HAP-1 (cell line): ENCODE results near the gene FGF22.

Experiments
- DNase-seq, 2 experiments: peaks; one replicate each; pipeline ENCODE4 v3.0.0-alpha.2; 2016 to 2020; ENCODE audit warnings: low spot score in 2 of 2
- H3K27me3 ChIP-seq: fragments of 250-450 bp; sonication (Bioruptor Pico); 2 replicates; pipeline ENCODE4 v1.5.1; 2020; ENCODE audit warnings: low read depth, mild to moderate bottlenecking, moderate library complexity
- H3K36me3 ChIP-seq: fragments of 250-450 bp; sonication (Bioruptor Pico); replicated peaks from 2 replicates; pipeline ENCODE4 v1.5.1; 2020; ENCODE audit warnings: mild to moderate bottlenecking
- H3K4me1 ChIP-seq: fragments of 250-450 bp; sonication (Bioruptor Pico); 2 replicates; pipeline ENCODE4 v1.5.1; 2020; ENCODE audit warnings: mild to moderate bottlenecking
- H3K4me3 ChIP-seq: fragments of 250-450 bp; sonication (Bioruptor Pico); 2 replicates; pipeline ENCODE4 v1.5.1; 2020; ENCODE audit warnings: mild to moderate bottlenecking, moderate library complexity
- H3K9me3 ChIP-seq: fragments of 250-450 bp; sonication (Bioruptor Pico); 2 replicates; pipeline ENCODE4 v1.5.1; 2020; ENCODE audit warnings: mild to moderate bottlenecking, moderate library complexity
- in situ Hi-C: fragments of 300-500 bp; cut with MboI; formaldehyde crosslinking; loops from 3 replicates; pipeline ENCODE4 v1.14.3; 2020; ENCODE audit warnings: low sequenced_read_pairs, inconsistent platforms, mixed read lengths

The FGF22 gene

GRCh38 chr19:639253-640160 lies at the start of gene FGF22:
FGF22 (plus strand) TSS chr19:639879; CDS start chr19:639926, 47 bp downstream.
- Histone ChIP-seq H3K4me3 (peak within 1 kb of the TSS; percentile 38), H3K9me3 (no peaks in the 10 kb centered on the region), H3K36me3 (peaks cover 1% of the 10 kb centered on the region), H3K27me3 (no peaks in the 10 kb centered on the region), H3K4me1 (no peaks in the 10 kb centered on the region)
- peak; percentile 77 to 97 for DNase-seq
- in situ Hi-C loops: no loop called here

DNA sequence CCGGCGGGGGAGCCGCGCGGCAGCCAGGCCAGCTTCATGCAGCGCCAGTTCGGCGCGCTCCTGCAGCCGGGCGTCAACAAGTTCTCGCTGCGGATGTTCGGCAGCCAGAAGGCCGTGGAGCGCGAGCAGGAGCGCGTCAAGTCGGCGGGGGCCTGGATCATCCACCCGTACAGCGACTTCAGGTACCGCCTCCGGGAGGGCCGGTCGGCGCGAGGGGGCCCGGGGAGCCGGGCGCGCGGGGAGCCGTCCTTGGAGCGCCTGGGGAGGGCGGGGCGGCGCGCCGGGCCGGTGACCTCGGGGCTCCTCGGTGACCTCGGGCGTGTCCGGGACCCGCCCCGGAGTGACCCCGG lies 49.3 kb upstream of the FGF22 start:
- peaks cover 11% of the 10 kb centered on the region for H3K4me1 ChIP-seq
- H3K4me3 ChIP-seq: no peak overlapping the region
- no peaks in the 10 kb centered on the region for H3K36me3 ChIP-seq
- in situ Hi-C loops: loop anchor here (25.0 kb wide), 1 partner anchor 147 kb away; no protein-coding TSS in a partner anchor
- peaks cover 34% of the 10 kb centered on the region for H3K27me3 ChIP-seq
- no peaks in the 10 kb centered on the region for H3K9me3 ChIP-seq
- DNase-seq: no peak

- peaks cover 37% of the 10 kb centered on the region for H3K27me3 ChIP-seq
- in situ Hi-C loops: loop anchor here (25.0 kb wide), 1 partner anchor 147 kb away; no protein-coding TSS in a partner anchor
These were observed 49.0 kb upstream of the FGF22 start for GRCh38 chr19:590750-591098.

DNA sequence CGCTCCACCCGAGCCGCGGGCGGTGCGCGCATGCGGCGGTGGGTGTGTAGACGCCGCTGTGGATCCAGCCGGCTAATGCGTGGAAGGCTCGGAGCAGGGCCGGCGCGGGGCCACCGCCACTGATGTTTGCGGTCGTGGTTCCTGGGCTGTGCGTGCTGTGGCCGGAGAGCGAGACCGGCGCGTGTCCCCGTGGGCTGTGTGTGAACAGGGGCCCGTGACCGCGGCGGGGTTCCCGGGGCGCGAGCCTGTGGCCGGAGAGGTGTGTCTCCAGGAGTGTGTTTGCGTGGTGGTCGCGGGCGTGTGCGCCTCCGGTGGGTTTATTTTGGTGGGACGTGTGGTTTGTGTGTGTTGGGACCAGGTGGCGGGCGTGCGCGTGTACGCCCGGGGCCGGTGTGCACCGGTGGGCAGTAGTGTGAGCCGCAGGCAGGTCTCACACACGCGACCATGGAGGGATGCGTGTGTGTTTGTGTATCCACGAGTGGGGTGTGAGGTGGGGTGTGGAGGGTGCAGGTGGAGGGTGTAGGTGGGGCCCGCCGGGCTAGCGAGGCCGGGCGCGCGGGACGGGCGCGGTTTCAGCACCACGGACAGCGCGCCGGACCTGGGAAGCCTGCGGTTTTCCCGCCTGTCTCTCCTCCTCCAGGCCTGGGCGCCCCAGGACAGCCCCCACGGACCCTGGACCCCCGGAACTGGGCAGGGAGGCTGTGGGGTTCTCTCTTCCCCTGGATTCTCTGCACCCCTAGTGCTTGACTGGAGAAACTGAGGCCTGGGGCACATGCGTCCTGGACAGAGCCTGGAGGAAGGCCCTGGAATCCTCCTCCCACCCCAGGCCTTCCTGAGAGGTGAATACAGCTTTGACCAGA lies 48.4 kb upstream of the FGF22 start:
- Histone ChIP-seq H3K36me3 (no peaks in the 10 kb centered on the region), H3K4me1 (peaks cover 11% of the 10 kb centered on the region), H3K27me3 (peaks cover 38% of the 10 kb centered on the region), H3K9me3 (no peaks in the 10 kb centered on the region), H3K4me3 (no peak overlapping the region)
- in situ Hi-C loops: loop anchor here (25.0 kb wide), 1 partner anchor 146 kb away; no protein-coding TSS in a partner anchor
- peak in 1 of 2 experiments; percentile 63 for DNase-seq

More at GRCh38 chr19:590750-591098, 49.0 kb upstream of the FGF22 start:
- Histone ChIP-seq H3K4me3 (no peak overlapping the region), H3K4me1 (peaks cover 11% of the 10 kb centered on the region), H3K9me3 (no peaks in the 10 kb centered on the region), H3K36me3 (no peaks in the 10 kb centered on the region)
- no peak for DNase-seq

DNA sequence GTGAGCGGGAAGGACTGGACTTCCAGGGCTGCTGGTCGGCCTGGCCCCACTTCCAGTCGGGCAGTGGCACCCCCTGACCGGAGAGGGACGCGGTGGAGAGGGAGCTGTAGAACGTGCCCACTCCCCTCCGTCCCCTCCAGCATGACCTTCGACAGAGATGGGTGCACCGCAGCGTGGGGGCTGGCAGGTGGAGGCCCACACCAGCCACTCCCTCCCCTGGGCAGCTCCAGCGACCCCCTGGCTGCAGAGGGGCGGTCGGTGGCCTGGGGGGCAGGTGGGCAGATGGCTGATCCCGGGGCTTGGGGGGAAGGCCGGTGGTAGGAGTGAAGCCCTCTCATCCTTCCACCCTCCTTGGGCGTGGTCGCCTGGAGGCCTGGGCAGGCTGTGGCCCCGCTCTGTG lies 47.6 kb upstream of the FGF22 start:
- peaks cover 38% of the 10 kb centered on the region for H3K27me3 ChIP-seq
- no peak overlapping the region for H3K4me3 ChIP-seq
- H3K36me3 ChIP-seq: no peaks in the 10 kb centered on the region
- no peak for DNase-seq
- H3K9me3 ChIP-seq: no peaks in the 10 kb centered on the region
- in situ Hi-C loops: loop anchor here (25.0 kb wide), 1 partner anchor 145 kb away; no protein-coding TSS in a partner anchor
- H3K4me1 ChIP-seq: peaks cover 11% of the 10 kb centered on the region

DNA sequence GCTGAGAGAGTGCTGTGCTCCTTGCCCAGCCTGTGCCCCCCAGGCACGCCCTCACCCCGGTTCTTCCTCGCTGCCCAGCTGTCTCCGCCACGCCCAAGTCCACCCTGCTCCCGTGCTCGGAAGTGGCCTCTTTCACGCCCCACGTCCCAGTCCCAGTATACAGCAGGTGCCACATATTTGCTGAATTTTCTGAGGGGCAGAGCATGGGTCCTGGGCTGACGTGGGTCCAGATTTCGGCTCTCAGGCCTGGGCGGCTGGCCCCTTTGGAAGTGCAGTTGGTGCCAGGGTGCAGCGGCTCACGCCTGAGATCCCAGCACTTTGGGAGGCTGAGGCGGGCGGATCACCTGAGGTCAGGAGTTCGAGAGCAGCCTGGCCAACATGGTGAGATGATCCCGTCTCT lies 46.6 kb upstream of the FGF22 start:
- Histone ChIP-seq H3K27me3 (peaks cover 38% of the 10 kb centered on the region), H3K9me3 (no peaks in the 10 kb centered on the region), H3K36me3 (no peaks in the 10 kb centered on the region), H3K4me1 (peaks cover 7% of the 10 kb centered on the region), H3K4me3 (no peak overlapping the region)
- no peak for DNase-seq
- in situ Hi-C loops: loop anchor here (25.0 kb wide), 1 partner anchor 144 kb away; no protein-coding TSS in a partner anchor

DNA sequence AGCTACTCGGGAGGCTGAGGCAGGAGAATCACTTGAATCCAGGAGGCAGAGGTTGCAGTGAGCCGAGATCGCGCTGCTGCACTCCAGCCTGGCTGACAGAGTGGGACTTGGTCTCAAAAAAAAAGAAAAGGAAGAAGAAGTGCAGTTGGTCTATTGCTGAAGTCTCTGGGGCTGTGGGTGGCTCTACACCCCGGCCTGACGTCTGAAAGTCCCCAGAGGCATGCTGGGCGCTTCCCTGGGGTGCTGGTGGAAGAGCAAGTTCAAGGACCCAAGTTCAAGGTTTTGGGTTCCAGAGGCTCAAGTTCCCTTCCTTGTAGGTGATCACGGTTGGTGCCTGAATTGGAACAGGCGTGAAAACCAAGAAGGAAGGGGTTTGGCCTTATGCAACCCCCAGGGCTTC lies 46.2 kb upstream of the FGF22 start:
- no peak for DNase-seq
- in situ Hi-C loops: loop anchor here (25.0 kb wide), 1 partner anchor 144 kb away; no protein-coding TSS in a partner anchor
- H3K27me3 ChIP-seq: peaks cover 34% of the 10 kb centered on the region
- H3K4me1 ChIP-seq: peaks cover 4% of the 10 kb centered on the region
- no peaks in the 10 kb centered on the region for H3K9me3 ChIP-seq
- no peaks in the 10 kb centered on the region for H3K36me3 ChIP-seq
- H3K4me3 ChIP-seq: no peak overlapping the region

- Histone ChIP-seq H3K36me3 (no peaks in the 10 kb centered on the region), H3K9me3 (no peaks in the 10 kb centered on the region), H3K4me1 (peaks cover 1% of the 10 kb centered on the region; the same call in 1 of the 2 replicates), H3K27me3 (peaks cover 28% of the 10 kb centered on the region), H3K4me3 (no peak overlapping the region)
- in situ Hi-C loops: loop anchor here (25.0 kb wide), 1 partner anchor 143 kb away; no protein-coding TSS in a partner anchor
- DNase-seq: no peak
These were observed 45.3 kb upstream of the FGF22 start for GRCh38 chr19:594265-594870.

DNA sequence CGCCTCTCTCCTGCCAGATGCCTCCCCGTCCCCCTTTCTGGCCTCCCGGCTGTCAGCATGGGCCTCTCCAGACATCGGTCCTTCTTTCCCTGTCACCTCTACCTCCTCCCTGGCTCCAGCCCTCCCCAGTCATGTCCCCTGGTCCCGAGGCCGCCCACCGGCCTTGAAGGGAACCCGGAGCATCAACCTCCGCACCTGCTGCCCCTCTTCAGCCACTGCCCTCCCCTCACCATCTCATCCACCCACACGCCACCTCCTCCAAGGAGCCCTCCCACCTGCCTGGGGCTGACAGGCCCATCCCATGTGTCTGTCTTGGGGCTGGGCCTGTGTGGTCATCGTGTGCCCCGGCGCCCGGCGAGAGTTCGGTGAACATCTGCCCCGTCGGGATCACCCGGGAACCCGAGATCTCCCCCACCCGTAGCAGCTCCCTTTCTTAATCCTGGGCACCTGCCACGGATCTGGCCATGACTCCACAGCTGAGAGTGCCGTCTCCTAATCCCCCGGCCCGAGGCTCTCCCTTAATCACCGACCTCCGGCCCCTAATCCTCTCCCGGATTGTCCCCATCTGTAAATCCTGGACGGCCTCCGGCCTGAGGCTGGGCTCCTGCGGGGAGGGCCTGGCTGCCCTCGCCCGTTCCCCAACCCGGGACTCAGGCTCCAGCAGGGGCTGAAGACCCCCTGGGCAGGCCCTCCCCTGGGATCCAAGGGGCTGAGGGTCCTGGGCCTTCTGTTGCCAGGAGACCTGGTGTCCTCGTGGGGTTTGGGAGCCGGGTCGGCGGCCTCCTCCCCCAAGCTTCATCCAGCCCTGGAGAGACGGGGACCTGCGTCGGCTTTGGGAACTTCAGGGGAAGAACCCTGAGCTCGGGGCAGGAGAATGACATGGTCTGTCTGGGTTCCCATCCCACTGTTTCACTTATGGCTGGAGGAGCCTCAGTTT lies 44.1 kb upstream of the FGF22 start:
- Histone ChIP-seq H3K36me3 (no peaks in the 10 kb centered on the region), H3K4me1 (no peaks in the 10 kb centered on the region), H3K9me3 (no peaks in the 10 kb centered on the region), H3K27me3 (peaks cover 27% of the 10 kb centered on the region), H3K4me3 (no peak overlapping the region)
- in situ Hi-C loops: loop anchor here (25.0 kb wide), 1 partner anchor 142 kb away; no protein-coding TSS in a partner anchor
- DNase-seq: no peak

GRCh38 chr19:596263-596655 lies 43.4 kb upstream of the FGF22 start:
- no peaks in the 10 kb centered on the region for H3K4me1 ChIP-seq
- H3K9me3 ChIP-seq: no peaks in the 10 kb centered on the region
- no peak for DNase-seq
- in situ Hi-C loops: loop anchor here (25.0 kb wide), 1 partner anchor 141 kb away; no protein-coding TSS in a partner anchor
- no peak overlapping the region for H3K4me3 ChIP-seq
- H3K36me3 ChIP-seq: no peaks in the 10 kb centered on the region
- H3K27me3 ChIP-seq: peaks cover 20% of the 10 kb centered on the region

DNA sequence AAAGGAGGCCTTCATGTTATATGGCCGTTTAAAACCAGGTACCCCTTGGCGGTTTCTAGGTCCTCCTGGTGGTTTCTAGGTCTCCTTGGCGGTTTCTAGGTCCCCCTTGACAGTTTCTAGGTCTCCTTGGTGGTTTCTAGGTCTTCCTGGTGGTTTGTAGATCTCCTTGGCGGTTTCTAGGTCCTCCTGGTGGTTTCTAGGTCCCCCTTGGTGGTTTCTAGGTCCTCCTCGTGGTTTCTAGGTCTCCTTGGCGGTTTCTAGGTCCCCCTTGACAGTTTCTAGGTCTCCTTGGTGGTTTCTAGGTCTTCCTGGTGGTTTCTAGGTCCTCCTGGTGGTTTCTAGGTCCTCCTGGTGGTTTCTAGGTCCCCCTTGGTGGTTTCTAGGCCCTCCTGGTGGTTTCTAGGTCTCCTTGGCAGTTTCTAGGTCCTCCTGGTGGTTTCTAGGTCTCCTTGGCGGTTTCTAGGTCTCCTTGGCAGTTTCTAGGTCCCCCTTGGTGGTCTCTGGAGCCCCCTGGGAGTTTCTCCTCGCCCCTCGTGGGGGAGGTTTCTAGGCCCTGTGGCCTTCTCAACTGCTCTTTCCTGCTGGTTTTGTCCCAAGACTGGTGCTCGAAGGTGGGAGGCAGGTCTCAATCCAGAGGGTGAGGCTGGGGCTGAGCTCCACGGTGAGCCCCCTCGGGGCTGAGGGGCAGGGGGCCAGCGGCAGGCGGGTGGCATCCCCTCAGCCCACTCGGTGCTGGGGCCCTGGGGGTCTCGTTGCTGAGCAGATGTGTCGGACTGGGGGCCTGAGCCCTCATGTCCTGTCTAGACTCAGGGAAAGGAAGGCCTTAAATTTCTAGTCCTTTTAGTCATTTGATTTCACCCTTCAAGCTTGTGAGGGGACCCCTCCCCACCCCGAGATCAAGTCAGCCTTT lies 42.0 kb upstream of the FGF22 start:
- Histone ChIP-seq H3K27me3 (peaks cover 15% of the 10 kb centered on the region), H3K4me1 (no peaks in the 10 kb centered on the region), H3K36me3 (no peaks in the 10 kb centered on the region), H3K4me3 (no peak overlapping the region), H3K9me3 (no peaks in the 10 kb centered on the region)
- in situ Hi-C loops: loop anchor here (25.0 kb wide), 1 partner anchor 140 kb away; no protein-coding TSS in a partner anchor
- no peak for DNase-seq

DNA sequence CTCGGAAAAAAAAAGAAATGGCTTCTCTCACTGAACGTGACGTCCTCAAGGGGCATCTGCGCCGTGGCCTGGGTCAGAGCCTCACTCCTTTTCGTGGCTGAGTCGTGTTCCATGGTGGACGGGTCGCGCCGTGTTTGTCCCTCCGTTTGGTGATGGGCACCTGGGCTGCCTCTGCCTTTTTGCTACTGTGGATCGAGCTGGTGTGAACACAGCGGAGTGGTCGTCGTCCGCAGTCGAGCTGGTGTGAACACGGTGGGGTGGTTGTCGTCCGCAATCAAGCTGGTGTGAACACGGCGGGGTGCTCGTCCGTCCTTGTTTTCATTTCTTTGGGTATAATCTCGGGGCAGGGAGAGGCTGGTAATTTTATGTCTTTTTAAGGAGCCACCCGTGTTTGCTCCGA lies 38.4 kb upstream of the FGF22 start:
- no peaks in the 10 kb centered on the region for H3K4me1 ChIP-seq
- H3K9me3 ChIP-seq: peaks cover 3% of the 10 kb centered on the region; the same call in 1 of the 2 replicates
- in situ Hi-C loops: no loop called here
- DNase-seq: no peak
- H3K27me3 ChIP-seq: no peaks in the 10 kb centered on the region
- no peaks in the 10 kb centered on the region for H3K36me3 ChIP-seq
- H3K4me3 ChIP-seq: no peak overlapping the region
